Measurements from ENCODE around the gene MLKL.

Gene MLKL

DNA sequence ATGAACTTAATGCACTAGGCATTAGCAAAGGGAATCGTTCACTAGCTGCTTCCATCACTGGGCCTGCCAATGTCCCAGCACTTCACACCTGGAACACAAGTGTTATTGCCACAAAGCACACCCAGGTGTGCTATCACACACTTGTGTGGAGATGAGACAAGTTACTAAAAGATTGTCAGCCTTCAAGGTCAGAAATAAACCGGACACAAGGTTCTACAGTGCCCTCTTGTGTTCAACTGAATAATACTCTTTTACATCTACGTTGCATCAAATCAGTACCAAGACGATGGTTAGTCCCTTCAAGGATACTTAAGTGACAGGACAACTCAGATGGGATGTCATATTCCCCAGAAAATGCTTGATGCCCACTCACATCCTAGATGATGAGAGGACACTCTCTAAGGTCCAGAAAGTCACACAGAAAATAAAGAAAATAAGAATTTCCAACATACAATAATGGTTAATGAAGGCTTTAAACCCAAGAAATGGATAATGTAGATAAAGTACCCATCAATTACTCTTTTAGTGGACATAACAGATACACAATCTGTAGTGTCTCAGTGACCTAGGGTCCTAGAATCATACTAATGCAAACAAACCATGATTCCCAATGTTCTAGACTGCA, 77.3 kb downstream of the MLKL start:
- peaks cover 60% of the 10 kb centered on the region for H3K36me3 Mint-ChIP-seq (ENCODE audit: insufficient read depth)
- H3K27ac Mint-ChIP-seq (ENCODE audit: low read depth) = peak overlapping the region; percentile 40
- H3K27me3 Mint-ChIP-seq = no peaks in the 10 kb centered on the region
- ATAC-seq (replicated peaks; ENCODE audit: extremely low read depth, poor library complexity, severe bottlenecking) (no peak), DNase-seq (ENCODE audit: low spot score in 2 of 2) (no peak)
- no peaks in the 10 kb centered on the region for H3K9me3 Mint-ChIP-seq
- H3K4me1 Mint-ChIP-seq = peaks cover 6% of the 10 kb centered on the region
- no peak overlapping the region for H3K4me3 Mint-ChIP-seq

DNA sequence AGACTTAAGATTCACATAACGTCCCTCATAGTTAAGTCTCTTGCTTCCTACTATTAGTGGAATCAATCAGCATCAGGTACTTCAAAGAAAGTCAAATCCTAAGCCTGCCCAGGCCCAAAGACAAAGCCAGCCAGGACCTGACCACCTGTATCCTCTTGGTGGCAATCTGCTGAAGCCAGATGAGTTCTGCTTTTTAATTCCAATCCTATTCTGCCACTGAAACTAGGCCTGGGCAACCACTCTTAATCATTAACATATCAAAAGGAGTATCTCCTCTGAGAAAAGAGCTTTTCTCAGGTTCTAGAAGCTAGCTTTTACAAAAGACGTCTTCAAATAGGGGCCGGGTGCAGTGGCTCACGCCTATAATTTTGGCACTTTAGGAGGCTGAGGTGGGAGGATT, 78.7 kb downstream of the MLKL start:
- no peak for ATAC-seq (replicated peaks; ENCODE audit: extremely low read depth, poor library complexity, severe bottlenecking)
- Mint-ChIP-seq H3K36me3 (ENCODE audit: insufficient read depth) (peaks cover 55% of the 10 kb centered on the region), H3K4me1 (peaks cover 6% of the 10 kb centered on the region), H3K9me3 (no peaks in the 10 kb centered on the region), H3K4me3 (no peak overlapping the region), H3K27me3 (no peaks in the 10 kb centered on the region), H3K27ac (ENCODE audit: low read depth) (no peak overlapping the region)
- DNase-seq (ENCODE audit: low spot score in 2 of 2) = no peak

Measured in central memory CD8-positive, alpha-beta T cell (primary cell).